ENCODE measurements around the gene IMP4.

- TF ChIP-seq POLR2A (IDR thresholded peaks at IDR 0.05), result no peak
- TF ChIP-seq, protein P1, sequence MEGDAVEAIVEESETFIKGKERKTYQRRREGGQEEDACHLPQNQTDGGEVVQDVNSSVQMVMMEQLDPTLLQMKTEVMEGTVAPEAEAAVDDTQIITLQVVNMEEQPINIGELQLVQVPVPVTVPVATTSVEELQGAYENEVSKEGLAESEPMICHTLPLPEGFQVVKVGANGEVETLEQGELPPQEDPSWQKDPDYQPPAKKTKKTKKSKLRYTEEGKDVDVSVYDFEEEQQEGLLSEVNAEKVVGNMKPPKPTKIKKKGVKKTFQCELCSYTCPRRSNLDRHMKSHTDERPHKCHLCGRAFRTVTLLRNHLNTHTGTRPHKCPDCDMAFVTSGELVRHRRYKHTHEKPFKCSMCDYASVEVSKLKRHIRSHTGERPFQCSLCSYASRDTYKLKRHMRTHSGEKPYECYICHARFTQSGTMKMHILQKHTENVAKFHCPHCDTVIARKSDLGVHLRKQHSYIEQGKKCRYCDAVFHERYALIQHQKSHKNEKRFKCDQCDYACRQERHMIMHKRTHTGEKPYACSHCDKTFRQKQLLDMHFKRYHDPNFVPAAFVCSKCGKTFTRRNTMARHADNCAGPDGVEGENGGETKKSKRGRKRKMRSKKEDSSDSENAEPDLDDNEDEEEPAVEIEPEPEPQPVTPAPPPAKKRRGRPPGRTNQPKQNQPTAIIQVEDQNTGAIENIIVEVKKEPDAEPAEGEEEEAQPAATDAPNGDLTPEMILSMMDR (IDR thresholded peaks at IDR 0.05), result no peak
- TF ChIP-seq POLR2AphosphoS5 (IDR thresholded peaks at IDR 0.05), result no peak
These were observed 9.5 kb downstream of the IMP4 start for GRCh38 chr2:130352237-130352636.

Data from breast epithelium (tissue), 3 donors.